DMS53 treated with DMSO at 0.1 percent for 48 hours (cell line): ENCODE measurements around the gene MSX1.

Experiments
- DNase-seq: peaks from one replicate; lab custom pipeline; 2025; ENCODE audit not compliant: unreplicated experiment; lab: John Stamatoyannopoulos, UW

The MSX1 gene

DNA sequence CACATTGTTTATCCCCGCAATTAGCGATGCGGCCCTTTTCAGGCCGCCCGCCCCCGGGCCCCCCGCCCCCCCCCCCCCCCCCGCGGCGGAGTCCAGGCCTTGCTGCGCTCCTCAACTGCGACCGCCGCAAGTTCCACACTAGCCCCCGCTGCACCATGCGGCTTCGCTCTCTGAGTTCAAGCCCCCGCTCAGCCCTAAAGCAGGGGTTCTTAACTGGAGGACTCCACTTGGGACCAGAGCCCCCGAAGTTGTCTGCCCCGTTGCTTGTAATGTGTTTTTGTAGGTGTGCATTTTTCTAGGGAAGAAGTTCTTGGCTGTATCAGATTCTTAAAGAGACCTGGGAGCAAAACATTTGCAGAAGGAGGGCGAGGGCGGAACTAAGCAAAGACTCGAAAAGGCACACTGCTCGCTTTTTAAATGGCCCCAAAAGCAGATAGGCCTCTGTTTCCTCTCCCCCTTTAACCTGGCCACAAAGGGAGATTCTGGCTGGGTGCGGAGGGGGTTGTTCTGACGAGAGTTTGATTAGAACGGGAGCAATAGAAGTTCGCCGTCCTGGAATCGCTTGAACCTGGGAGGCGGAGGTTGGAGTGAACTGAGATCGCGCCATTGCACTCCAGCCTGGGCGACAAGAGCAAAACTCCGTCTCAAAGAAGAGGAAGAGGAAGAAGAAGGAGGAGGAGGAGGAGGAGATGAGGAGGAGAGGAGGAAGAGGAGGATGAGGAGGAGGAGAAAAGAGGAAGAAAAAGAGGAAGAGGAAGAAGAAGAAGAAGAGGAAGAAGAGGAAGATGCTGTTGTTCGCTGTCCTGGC lies 2.3 kb upstream of the MSX1 start:
- no peak for DNase-seq

DNA sequence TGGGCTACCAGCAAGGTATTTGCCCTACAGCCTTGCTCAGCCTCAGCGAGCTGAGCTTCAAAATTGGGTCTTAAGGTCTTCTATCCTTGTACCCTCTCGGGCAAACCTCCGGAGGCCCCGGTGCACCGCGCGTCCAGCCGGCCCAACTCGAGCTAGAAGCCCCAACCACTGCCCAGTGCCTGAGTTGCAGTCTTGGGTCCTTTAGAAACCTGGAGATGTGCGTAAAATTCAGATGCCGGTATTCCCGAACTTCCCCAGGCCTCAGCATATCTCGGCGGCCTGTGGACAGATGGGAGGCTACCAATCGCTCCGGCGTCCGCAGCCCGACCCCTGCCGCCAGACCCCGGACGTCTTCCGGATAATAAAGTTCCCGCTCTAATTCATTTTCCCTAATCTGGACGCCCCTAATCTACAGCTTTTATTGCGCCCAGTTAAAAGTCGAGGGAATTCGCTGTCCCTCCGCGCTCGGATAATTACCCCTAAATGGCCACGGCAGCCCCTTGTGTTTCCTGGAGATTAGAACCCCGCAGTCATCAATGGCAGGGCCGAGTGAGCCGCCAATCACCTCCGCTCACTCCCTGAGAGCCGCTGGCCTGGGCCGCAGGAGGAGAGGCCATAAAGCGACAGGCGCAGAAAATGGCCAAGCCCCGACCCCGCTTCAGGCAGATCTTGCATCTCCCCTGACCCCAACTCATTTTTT lies 1.5 kb upstream of the MSX1 start:
- no peak for DNase-seq

DNA sequence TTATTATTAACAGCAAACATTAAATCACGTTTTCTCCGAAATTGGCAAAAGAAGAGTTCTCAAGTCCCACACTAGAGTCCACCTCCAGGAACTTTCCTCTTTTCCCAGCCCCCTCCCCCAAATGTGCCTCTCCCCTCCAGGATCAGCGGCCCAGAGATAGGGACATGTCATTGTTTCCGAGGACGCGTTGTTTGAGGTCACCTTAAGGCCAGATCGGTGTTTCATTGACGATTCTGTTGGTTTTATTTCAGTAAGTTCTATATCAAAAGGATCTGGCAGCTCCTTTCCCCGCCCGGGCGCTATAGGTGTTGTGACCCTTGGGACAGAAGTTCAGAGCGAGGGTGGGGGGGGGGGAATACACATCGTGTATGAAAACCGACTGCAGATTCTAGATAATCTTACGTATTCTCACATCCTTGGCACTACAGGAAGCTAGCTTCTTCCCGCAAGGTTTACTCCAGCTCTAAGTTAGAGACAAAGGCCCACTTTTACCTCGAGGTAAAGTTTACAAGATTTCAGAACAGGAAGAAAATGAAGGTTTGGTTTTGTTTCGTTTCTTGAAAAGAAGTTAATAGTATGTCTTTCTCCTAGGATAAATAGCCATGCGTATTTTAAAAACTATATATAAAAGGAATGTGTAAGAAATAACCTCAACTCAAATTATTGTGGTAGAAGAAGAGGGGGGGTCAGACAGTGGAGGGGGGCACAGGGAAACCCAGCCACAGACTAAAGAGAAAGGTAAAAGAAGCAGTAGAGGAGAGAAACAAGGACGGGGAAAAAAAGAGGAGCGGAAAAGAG lies 739 bp upstream of the MSX1 start:
- no peak for DNase-seq

DNA sequence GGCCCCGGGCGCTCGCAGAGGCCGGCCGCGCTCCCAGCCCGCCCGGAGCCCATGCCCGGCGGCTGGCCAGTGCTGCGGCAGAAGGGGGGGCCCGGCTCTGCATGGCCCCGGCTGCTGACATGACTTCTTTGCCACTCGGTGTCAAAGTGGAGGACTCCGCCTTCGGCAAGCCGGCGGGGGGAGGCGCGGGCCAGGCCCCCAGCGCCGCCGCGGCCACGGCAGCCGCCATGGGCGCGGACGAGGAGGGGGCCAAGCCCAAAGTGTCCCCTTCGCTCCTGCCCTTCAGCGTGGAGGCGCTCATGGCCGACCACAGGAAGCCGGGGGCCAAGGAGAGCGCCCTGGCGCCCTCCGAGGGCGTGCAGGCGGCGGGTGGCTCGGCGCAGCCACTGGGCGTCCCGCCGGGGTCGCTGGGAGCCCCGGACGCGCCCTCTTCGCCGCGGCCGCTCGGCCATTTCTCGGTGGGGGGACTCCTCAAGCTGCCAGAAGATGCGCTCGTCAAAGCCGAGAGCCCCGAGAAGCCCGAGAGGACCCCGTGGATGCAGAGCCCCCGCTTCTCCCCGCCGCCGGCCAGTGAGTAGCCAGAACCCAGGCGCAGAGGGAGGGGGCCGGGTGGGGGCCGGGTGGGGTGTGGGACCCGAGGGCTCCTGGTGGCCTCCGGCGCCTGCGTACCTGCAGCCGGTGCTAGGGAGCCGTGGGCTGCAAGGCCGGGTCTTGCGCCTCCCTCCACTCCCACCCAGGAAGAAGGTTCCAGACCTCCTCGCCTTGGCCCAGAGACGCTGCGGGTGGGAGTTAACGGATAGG lies 534 bp downstream of the MSX1 start:
- no peak for DNase-seq

DNA sequence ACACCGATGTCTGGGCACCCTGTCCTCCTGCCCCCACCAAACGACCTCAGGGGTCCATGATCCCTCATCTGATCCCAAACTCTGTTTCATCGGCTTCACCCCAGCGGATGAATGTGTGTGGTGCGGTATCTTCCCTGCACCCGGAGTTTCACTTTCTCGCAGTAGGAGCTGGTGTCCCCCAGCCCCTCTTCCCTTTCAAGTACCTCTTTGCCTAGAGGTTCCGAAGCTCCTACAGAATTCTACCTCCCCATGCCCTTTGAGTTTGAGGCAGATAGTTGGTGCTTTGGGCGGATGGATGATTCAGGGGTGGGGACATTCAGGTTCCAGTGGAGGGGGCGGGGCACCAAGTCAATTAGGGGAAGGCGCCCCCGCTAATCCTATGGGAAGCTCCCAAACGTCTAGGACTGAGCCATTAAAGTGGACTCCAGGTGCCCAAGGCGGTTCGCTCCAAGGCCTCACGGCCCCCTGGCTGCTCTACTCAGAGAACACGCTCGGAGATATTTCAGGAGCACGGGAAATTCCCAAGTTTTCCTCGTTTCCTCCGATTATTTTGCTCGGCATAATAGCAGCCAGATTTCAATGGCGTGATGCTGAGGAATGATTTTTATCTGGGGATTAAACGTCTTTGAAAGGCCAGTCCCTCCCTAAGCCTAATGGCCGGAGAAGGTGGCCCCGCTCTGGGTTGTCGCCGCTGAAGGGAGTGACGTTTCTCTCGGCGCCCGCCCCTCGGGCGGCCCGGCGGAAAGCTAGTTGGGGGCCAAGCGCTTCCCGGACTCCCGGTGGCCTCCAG lies 1.3 kb downstream of the MSX1 start:
- no peak for DNase-seq

DNA sequence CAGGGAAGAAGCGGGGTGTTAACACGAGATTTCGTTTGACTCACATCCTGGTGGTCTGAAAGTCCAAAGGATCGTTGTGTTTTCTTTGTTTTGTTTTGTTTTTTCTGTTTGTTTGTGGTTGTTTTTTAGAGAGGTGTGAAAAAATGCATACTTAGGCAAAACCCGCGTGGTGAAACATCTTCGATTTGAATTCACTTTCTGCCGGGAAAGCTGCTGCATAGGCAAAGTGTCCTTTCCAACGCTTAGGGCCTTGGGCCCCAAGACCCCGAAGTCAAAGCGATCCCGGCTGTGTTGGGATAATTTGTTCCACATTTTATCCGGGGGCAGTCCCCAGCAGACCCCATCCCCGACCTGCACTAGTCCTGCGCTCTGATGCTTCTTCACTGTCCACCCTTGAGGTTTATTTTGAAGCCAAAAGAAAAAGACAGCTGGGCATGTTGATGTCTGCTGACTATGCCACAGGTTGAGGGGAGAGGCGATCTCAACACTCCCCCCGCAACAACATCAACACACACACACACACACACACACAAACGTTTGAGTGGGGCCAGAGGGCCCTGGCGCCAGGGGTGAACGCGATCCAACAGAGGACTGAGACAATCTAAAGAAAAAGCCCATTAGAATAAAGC lies 2.0 kb downstream of the MSX1 start:
- no peak for DNase-seq

DNA sequence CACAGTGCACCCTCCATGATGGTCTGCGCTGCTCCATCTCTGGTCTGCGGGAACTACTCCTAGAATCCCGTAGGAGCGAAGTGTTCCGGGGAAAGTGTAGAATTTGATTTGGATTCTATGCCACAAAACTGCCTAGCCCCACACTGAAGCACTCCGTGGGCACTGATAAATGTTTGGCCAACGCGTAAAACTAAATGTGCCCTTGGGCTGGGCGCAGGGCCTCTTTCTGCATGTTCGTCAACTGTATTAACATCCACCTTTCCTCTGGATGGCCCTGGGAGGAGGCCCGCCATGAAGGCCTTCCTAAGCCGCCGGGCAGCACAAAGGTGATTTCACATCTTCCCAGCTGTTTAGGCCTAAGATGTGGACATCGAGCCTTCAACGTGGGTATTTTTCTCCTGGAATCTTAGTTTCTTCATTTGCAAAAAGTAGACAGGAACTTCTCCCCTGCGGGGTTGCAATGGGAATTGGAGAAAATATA lies 2.6 kb downstream of the MSX1 start:
- DNase-seq: no peak

DNA sequence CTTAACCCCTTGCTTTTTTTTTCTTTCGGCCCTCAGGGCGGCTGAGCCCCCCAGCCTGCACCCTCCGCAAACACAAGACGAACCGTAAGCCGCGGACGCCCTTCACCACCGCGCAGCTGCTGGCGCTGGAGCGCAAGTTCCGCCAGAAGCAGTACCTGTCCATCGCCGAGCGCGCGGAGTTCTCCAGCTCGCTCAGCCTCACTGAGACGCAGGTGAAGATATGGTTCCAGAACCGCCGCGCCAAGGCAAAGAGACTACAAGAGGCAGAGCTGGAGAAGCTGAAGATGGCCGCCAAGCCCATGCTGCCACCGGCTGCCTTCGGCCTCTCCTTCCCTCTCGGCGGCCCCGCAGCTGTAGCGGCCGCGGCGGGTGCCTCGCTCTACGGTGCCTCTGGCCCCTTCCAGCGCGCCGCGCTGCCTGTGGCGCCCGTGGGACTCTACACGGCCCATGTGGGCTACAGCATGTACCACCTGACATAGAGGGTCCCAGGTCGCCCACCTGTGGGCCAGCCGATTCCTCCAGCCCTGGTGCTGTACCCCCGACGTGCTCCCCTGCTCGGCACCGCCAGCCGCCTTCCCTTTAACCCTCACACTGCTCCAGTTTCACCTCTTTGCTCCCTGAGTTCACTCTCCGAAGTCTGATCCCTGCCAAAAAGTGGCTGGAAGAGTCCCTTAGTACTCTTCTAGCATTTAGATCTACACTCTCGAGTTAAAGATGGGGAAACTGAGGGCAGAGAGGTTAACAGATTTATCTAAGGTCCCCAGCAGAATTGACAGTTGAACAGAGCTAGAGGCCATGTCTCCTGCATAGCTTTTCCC lies 3.4 kb downstream of the MSX1 start:
- DNase-seq: no peak

DNA sequence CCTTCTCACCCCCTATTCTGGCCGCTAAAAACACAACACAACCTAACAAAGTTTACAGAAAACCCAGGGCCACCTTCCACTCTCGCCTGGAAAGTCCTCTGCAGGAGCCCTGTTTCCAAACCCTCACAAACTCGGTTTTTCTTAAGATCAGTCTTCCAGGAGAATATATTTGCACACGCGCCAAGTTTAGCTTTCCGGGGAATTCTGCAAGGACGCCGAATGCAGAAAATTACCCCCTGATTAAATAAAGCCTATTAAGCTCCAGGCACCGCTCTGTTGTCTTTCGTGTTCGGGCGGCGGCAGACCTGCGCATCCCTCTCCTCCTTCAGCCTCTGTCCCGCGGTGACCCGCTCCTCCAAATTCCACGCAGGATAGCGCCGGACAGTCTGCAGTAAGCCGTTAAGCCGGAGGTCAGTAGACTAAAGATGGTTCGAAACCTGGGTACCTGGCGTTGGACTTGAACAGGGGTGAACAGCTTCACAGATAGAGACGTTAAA lies 5.0 kb downstream of the MSX1 start:
- no peak for DNase-seq

DNA sequence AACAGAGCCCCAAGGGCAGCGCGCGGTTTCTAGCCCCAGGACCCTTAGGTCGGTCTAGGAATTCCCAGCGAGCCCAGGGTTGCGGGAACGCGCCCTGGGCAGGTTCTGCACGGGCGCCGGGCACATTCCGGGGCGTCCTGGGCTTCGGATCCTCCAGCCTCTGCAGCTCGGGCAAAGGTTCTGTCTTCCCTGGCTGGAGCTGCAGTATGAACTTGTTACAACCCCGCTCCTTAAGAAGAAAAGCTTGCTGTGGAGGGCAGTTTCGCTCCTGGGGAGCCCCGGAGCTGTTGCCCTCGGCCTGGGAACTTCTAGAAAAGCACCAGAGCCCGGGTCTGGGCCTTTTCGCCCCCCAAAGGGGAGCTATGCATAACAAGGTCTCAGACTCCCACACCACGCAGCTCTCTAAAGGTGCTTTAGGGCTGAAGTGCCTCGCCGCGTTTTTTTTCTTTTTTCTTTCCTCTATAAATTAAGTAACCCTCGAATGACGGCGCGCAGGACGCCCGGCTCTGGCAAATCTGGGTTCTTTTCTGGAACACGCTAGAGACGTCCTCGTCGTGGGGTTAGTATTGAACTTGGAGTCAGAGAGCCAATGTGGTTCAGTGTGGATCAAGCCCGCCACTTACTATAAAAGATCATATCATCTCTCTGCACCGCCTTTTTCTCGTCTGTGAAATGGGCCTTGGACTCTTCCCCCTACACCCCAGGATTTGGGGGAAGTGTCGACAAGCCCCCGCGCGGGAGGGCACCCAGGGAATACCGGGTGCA lies 5.7 kb downstream of the MSX1 start:
- no peak for DNase-seq

DNA sequence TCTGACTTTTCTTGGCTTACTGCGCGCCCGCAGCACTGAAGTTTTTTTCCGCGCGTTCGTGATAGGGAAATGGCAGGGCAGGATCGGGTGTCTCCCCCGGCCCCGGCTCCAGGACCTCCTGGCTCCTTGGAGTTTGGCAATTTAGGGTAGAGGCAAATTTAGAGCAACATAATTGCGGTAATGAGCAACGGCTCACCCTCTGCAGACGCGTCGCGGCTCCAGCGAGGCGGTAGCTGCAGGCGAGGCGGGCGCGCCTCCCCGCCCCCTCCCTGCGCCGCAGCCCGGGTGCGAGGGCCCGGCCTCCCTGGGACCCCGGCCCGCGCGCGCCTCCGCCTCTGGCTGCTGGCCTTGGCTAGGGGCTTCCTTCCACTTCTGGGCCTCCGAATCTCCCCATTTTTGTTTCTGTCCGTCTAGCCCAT lies 6.2 kb downstream of the MSX1 start:
- no peak for DNase-seq

DNA sequence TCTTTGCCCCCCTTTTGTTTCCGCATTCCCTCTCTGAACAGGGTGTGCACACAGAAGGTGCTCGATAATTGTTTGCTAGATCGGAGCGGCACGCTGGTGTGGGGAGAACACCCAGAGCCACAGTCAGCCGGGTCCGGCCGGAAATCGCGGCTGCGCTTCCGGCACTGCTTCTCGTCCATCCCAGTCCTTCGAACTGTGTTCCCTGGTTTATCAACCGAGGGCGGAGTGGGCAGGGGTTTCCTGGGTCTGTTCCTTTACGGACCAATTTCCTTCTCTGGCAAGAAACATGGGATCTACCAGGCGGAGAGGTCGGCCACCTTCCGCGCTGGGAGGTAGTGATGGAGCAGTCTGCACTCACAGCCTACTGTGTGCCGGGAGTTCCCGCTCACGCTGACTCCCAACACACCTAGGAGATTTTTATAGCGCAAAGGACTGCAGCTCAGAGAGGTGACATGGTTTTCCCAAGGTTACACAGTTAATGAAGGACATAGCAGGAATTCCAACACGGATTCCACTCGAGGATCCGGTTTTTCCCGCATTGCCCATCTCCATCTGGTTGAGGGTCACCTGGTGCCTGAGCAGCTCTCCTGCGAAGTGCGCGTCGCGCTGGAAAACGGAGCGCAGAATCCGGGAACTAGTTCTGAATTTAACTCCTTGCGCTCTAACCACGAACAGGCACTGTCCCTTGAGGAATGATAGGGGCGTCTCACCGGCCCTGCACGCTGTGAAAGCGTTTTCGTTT lies 6.8 kb downstream of the MSX1 start:
- no peak for DNase-seq

DNA sequence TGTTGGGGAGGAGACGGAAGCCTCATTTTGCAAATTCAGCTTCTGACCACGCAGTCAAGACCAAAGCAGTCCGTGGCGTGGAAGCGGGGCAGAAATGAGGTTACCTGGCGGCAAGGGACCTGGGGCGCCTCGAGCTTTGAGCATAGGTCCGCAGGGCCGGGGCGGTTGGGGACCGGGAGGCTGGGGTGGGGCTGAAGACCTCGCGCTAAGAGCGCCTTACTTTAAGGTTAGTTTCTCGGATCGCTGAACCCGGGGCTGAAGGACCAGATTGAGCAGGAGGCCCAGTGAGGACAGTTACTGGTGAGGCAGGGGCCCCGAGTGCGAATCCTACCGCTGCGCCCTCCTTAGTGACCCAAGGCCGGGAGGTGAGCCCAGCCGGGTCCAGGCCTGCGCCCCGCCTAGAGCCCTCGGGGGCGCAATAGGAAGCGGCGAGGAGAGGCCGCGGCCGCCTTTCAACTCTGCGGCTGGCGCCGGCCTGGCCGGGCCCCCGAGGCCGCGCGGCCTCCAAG lies 7.5 kb downstream of the MSX1 start:
- no peak for DNase-seq

DNA sequence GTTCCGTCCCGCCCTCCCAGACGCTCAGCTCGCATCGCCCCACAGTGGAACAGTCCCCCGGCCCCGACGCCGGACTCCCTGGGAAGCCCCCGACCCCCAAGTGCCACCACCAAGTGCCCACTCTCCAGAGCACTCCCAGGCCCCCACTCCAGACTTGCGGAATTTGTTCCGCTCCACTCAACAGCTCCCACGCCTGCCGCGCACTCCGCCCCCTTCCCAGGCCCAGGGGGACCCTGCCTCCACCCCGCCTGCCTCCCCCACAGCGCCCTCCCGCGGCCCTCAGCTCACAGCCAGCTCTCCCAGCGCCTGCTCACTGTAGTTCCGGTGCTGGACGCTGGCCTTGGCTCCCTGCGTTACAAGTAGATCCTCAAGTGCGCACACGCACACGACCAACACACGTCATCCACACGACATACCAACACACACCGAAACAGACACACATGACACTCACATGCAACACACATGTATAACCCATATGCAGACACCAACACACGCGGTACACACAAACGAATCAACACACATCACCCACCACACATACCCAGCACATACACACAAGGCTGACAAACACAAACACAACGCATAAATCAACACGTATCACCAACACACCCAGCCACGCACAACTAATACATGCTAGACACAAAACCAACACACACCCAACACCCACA lies 8.0 kb downstream of the MSX1 start:
- DNase-seq: no peak

DNA sequence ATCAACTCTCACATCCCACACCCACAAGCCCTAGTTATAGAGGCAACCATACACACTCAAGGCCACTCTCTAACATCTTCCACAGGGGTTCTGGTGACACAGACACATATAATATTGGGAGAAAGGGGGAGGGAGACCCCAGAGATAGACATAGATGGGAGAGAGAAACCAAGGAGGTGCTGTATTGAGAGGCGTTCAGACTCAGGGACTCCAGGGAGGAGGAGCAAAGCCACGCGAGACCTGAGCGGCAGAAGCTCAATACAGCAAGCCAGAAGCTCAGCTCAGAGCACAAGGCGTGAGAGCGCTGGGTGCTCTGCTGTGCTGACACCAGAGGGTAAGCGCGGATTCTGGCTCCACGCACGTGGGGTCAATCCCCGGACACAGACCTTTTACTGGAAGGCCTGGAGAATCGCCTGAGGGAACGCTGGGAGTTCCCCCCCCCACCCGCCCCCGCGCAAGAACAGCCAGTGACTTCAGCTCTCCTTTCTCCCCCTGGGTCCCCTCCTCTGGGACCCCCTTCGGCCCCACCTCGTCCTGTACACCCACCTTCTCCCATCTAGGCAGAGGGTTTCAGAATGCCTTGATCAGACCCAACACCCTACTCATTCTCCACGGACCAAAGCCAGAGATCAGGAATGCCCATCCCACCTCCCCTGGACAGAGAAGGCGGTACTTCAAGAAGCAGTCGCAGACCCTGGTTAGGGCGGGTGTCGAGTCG lies 8.7 kb downstream of the MSX1 start:
- no peak for DNase-seq
